Stomach (tissue), 9 donors: Measurements from ENCODE around the gene SEMA4A. TPM values are rescaled to one million over a fixed set of nuclear protein-coding genes. Genes with fewer than 3 reads are reported as not detected.

Experiments
- DNase-seq, 2 donors: peaks; one replicate each; pipeline versions ENCODE4 v3.0.0 to v3.0.0-alpha.2; 2013 to 2019
- H3K27ac ChIP-seq, 5 donors: fragments of 200-600 bp in 4 of 5; sonication (generic) in 4 of 5; one replicate each; pipeline ENCODE4 v1.5.1; 2013 to 2019; ENCODE audit warnings: mild to moderate bottlenecking in 1 of 5, moderate library complexity in 1 of 5
- H3K27me3 ChIP-seq, 3 donors: fragments of 200-600 bp; sonication (generic); one replicate each; pipeline ENCODE4 v1.5.1; 2017 to 2019; ENCODE audit warnings: mixed run types in 1 of 3
- H3K36me3 ChIP-seq, 4 donors: fragments of 200-600 bp; sonication (generic); 1 replicate in 3 of 4; 2 replicates in 1 of 4; pipeline ENCODE4 v1.5.1; 2016 to 2019
- H3K4me1 ChIP-seq, 4 donors: fragments of 200-600 bp; sonication (generic); one replicate each; pipeline ENCODE4 v1.5.1; 2016 to 2019
- H3K4me3 ChIP-seq, 4 donors: fragments of 200-600 bp; sonication (generic) in 3 of 4; one replicate each; pipeline ENCODE4 v1.5.1; 2016 to 2019; ENCODE audit warnings: mild to moderate bottlenecking in 1 of 4
- H3K9me3 ChIP-seq, 4 donors: fragments of 200-600 bp; sonication (generic); one replicate each; pipeline ENCODE4 v1.5.1; 2016 to 2019
- EP300 ChIP-seq: sonication (generic); formaldehyde crosslinking; IDR thresholded peaks from one replicate; pipeline ENCODE4 v1.6.1; 2017; ENCODE audit warnings: antibody characterized with exemption
- POLR2A ChIP-seq, 4 donors: fragments of 450-650 bp; IDR thresholded peaks; one replicate each; pipeline ENCODE4 v1.6.1; 2016; ENCODE audit warnings: antibody characterized with exemption in 4 of 4, control low read depth in 2 of 4, mild to moderate bottlenecking in 1 of 4, moderate library complexity in 1 of 4
- POLR2AphosphoS5 ChIP-seq, 3 donors: sonication (generic); formaldehyde crosslinking; IDR thresholded peaks; one replicate each; pipeline ENCODE4 v1.6.1; 2016; ENCODE audit warnings: antibody characterized with exemption in 3 of 3
- WGBS, 5 donors: extraction: QIAGEN DNeasy Blood & Tissue Kit in 3 of 5; methylation state at CpG; one replicate each; pipeline versions ENCODE4 v1.1.5 to v1.1.7; 2013 to 2018; 5-methylcytosine and 5-hydroxymethylcytosine counted together
- intact Hi-C: fragments of 100-400 bp; cut with DNase I; formaldehyde crosslinking; loops from one replicate; pipeline ENCODE4 v1.15.1; 2023; ENCODE audit warnings: low total_unique reads
- polyA plus RNA-seq, 3 donors: library from polyadenylated mRNA; stranded (reverse); fragments of 200-250 nt; gene quantifications; one replicate each; pipeline ENCODE4 v1.2.3, GENCODE V29; 2013
- total RNA-seq, 5 donors: library from RNA; depleted of rRNA; stranded (reverse); fragments of >200 nt; gene quantifications; one replicate each; pipeline versions ENCODE4 v1.1.0 to v1.2.3, GENCODE V29; 2014 to 2016
- TF ChIP-seq, protein P1 (sequence below), 7 experiments: fragments of 450-650 bp in 4 of 7; fragments of 200-600 bp in 3 of 7; sonication (generic) in 3 of 7; IDR thresholded peaks; one replicate each; pipeline ENCODE4 v1.5.1; 2016 to 2019; ENCODE audit warnings: antibody characterized with exemption in 7 of 7, control low read depth in 2 of 7, mild to moderate bottlenecking in 1 of 7
- donor health status: healthy with polysubstance abuse.
- donor health status: Bipolar disorder and iron deficiency.
- donor health status: healthy.

SEMA4A gene
- total and polyA plus RNA-seq, 8 donors, result 2.6 to 23.3 (median 6.8) TPM

DNA sequence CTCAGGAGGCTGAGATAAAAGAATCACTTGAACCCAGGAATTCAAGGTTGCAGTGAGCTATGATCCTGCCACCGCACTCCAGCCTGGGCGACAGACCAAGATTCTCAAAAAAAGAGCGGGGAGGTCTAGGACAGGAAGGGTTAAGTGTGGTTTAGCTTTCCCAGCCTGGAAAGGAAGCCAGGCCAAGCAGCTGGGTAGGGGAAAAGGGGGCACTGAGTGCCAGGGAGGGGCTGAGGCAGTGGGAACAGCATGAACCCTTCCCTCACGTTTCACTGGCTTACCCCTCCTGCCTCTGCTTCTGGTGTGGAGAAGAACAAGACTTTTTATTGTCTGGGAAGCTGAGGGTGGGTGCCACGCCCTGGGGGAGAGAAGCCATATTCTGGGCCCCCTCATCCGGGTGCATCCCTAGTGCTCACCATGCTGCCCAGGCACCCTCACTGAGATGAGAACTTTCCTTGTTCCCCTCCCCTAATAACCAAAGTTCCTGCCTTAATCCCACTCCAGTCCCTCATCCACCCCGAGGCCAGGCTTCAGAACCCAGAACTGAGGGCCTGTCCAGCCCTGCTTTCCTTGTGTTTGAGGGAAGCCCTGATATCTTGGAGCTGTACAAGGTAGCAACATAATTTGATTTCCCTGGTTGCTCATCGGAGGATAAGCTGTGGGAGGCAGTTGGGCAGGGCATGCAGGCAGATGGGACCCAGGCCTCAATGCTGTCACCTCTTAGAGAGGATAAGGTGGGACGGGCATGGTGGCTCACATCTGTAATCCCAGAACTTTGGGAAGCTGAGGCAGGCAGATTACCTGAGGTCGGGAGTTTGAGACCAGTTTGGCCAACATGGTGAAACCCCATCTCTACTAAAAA, 40.9 kb upstream of the SEMA4A start:
- no peaks in the 10 kb centered on the region for H3K9me3 ChIP-seq
- H3K36me3 ChIP-seq, result peaks cover 0 to 3% (median 0%) of the 10 kb centered on the region in 4 donors
- WGBS, 5 donors, result 62 to 72% (median 65%) methylated on average over 10 of the region's 10 CpGs
- TF ChIP-seq, protein P1, sequence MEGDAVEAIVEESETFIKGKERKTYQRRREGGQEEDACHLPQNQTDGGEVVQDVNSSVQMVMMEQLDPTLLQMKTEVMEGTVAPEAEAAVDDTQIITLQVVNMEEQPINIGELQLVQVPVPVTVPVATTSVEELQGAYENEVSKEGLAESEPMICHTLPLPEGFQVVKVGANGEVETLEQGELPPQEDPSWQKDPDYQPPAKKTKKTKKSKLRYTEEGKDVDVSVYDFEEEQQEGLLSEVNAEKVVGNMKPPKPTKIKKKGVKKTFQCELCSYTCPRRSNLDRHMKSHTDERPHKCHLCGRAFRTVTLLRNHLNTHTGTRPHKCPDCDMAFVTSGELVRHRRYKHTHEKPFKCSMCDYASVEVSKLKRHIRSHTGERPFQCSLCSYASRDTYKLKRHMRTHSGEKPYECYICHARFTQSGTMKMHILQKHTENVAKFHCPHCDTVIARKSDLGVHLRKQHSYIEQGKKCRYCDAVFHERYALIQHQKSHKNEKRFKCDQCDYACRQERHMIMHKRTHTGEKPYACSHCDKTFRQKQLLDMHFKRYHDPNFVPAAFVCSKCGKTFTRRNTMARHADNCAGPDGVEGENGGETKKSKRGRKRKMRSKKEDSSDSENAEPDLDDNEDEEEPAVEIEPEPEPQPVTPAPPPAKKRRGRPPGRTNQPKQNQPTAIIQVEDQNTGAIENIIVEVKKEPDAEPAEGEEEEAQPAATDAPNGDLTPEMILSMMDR (IDR thresholded peaks at IDR 0.05), result no peak
- peak; percentile 42 for TF ChIP-seq EP300
- H3K4me1 ChIP-seq, result peaks cover 21 to 61% (median 32%) of the 10 kb centered on the region in 4 donors
- no peaks in the 10 kb centered on the region for H3K27me3 ChIP-seq
- no peak overlapping the region for H3K4me3 ChIP-seq
- peak overlapping the region; percentile 13 to 99 (median 93) for H3K27ac ChIP-seq
- intact Hi-C loops, result no loop called here
- peak in 1 of 2 donors; percentile 15 for DNase-seq

DNA sequence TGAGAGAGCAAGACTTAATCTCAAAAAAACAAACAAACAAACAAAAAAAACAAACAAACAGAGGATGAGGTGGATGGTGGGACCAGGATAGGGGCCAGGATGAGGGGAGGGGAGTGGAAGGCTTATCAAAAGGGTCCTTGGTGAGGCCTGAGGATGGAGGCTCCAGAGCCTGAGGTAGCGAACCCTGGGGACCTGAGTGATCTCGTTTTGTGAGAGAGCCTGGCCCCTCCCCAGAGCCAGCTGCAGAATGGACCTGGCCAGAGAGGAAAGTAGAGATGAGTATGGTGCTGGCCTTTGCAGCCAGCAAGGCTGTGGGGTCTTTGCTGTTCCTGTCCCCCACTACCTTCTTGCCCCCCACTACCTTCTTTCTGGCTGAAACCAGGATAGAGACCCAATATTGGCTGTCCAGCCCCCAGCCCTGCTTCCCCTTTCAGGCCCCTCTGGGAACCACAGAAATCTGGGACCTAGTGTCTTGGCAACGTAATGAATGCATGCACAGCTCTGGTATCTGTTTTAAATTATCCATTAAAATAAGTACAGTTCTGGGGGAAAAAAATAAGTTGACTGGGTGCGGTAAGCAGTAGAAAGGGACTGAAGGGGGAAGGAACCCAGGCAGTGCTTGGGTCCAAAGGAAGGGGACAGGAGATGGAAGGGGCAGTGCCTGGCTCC, 40.0 kb upstream of the SEMA4A start:
- no peak overlapping the region for H3K4me3 ChIP-seq
- TF ChIP-seq POLR2AphosphoS5 (IDR thresholded peaks at IDR 0.05) (no peak), POLR2A (IDR thresholded peaks at IDR 0.05) (no peak), EP300 (no peak)
- TF ChIP-seq, protein P1 (IDR thresholded peaks at IDR 0.05), result no peak
- 46 to 66% (median 57%) methylated on average over 4 of the region's 4 CpGs for WGBS, 5 donors
- H3K4me1 ChIP-seq, result peaks cover 30 to 63% (median 39%) of the 10 kb centered on the region in 4 donors
- DNase-seq, result peak in 1 of 2 donors; percentile 54
- H3K27ac ChIP-seq, result peak overlapping the region; percentile 91 to 99 (median 93)
- H3K36me3 ChIP-seq, result peaks cover 0 to 4% (median 0%) of the 10 kb centered on the region in 4 donors
- intact Hi-C loops, result no loop called here
- H3K9me3 ChIP-seq, result no peaks in the 10 kb centered on the region
- no peaks in the 10 kb centered on the region for H3K27me3 ChIP-seq

DNA sequence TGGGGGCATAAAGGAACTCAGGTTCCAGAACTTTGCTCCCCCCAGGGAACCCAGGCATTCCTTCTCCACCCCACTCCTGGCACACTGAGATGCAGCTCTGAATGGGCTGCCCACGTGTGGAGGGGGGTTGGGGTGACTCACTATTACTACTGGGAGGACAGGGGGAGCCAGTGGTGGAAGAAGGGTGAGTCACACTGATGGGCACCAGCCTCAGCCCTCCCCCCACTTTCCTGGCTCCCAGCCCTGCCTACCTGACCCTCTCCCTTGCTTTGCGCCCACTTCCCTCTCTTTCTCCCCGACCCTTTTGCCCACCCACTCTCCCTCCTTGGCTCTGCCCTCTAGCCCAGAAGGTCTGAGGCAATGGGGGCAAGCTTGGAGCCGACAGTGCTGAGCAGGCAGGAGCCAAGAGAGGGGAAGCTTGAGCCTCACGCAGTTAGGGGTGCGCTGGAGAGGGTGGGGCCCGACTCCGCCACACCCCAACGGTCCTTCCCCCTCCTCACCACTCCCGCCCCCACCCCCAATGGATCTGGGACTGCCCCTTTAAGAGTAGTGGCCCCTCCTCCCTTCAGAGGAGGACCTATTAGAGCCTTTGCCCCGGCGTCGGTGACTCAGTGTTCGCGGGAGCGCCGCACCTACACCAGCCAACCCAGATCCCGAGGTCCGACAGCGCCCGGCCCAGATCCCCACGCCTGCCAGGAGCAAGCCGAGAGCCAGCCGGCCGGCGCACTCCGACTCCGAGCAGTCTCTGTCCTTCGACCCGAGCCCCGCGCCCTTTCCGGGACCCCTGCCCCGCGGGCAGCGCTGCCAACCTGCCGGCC, 39.1 kb upstream of the SEMA4A start, which contains the start of gene LMNA:
TSS of gene LMNA (plus strand) at position 611 of the 818 bp plus-strand sequence. CDS start 208 bp downstream, outside the sequence.
- 1 to 2% (median 1%) methylated on average over 10 to 37 of the region's 37 CpGs for WGBS, 5 donors
- intact Hi-C loops, result no loop called here
- DNase-seq, result peak; percentile 94 to 96

More for the DNA sequence above, 39.1 kb upstream of the SEMA4A start, which contains the start of gene LMNA:
- Histone ChIP-seq H3K4me3 (peak within 1 kb of the TSS; percentile 72 to 100 (median 93)), H3K36me3 (peaks cover 0 to 9% (median 0%) of the 10 kb centered on the region in 4 donors), H3K9me3 (no peaks in the 10 kb centered on the region), H3K4me1 (peaks cover 38 to 72% (median 47%) of the 10 kb centered on the region in 4 donors), H3K27ac (peak within 1 kb of the TSS; percentile 91 to 99 (median 93)), H3K27me3 (no peaks in the 10 kb centered on the region)
- TF ChIP-seq EP300, result no peak
- peak in 2 of 4 donors; percentile 92 to 93 for TF ChIP-seq POLR2A (IDR thresholded peaks at IDR 0.05)
- peak; percentile 98 to 99 (median 99) for TF ChIP-seq POLR2AphosphoS5 (IDR thresholded peaks at IDR 0.05)
- TF ChIP-seq, protein P1 (IDR thresholded peaks at IDR 0.05), result peak in 1 of 7 experiments; percentile 10
